ENCODE data around the gene ULK3.

ULK3 gene

DNA sequence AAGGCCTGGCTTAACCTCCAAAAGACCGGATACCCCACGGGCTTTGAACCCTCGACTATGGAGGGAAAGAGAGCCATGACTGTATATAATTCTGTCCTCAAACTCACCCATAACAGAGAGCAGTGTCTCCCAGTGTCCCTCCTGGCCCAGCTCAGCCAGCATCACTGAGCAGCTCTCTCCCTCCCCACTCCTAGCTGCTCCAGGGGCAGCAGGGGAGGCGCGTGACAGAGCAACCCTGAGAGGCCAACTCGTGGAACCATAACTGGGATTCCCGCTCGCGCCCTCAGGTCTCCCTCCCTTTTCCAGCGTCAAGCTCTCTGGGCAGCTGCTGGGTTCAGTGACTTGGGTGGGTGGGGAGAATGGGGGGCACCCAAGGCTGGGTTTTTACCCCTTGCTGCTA is 17.1 kb downstream of the ULK3 start:
- no peak for DNase-seq
- Histone ChIP-seq H3K4me1 (peaks cover 21% of the 10 kb centered on the region), H3K4me3 (ENCODE audit: low read depth, low read length) (no peak overlapping the region), H3K36me3 (no peaks in the 10 kb centered on the region), H3K27me3 (no peaks in the 10 kb centered on the region), H3K9me3 (no peaks in the 10 kb centered on the region)
- TF ChIP-seq CTCF (IDR thresholded peaks at IDR 0.05; ENCODE audit: low read depth, low read length): no peak

DNA sequence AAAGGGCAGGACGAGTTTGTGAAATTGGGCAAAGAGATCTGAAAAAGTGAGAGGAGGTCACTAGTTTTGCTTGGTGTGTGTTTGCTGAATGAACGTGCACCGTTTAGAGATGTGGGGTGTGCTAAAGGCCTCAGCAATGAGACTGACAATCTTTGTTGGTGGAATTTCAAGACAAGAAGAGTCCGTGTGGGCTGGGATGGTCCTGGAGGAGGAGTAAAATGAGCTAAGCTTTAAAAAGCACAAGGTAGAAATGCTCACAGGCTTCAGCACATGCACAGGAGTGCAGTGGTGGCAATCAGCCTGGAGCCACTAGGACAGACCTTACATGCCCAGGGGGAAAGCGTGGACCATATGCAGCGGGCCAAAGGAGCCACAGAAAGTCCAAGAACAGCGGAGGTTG is 18.0 kb downstream of the ULK3 start:
- DNase-seq: no peak
- H3K4me3 ChIP-seq (ENCODE audit: low read depth, low read length): no peak overlapping the region

GRCh38 chr15:74823324-74823723 is 19.6 kb downstream of the ULK3 start:
- peaks cover 24% of the 10 kb centered on the region for H3K4me1 ChIP-seq
- peak; percentile 46 for DNase-seq
- H3K9me3 ChIP-seq: no peaks in the 10 kb centered on the region
- no peaks in the 10 kb centered on the region for H3K36me3 ChIP-seq
- no peak overlapping the region for H3K4me3 ChIP-seq (ENCODE audit: low read depth, low read length)
- no peak for TF ChIP-seq CTCF (IDR thresholded peaks at IDR 0.05; ENCODE audit: low read depth, low read length)
- no peaks in the 10 kb centered on the region for H3K27me3 ChIP-seq

More for the DNA sequence above, 18.0 kb downstream of the ULK3 start:
- Histone ChIP-seq H3K27me3 (no peaks in the 10 kb centered on the region), H3K36me3 (no peaks in the 10 kb centered on the region), H3K4me1 (peaks cover 24% of the 10 kb centered on the region), H3K9me3 (no peaks in the 10 kb centered on the region)
- TF ChIP-seq CTCF (IDR thresholded peaks at IDR 0.05; ENCODE audit: low read depth, low read length): no peak

DNA sequence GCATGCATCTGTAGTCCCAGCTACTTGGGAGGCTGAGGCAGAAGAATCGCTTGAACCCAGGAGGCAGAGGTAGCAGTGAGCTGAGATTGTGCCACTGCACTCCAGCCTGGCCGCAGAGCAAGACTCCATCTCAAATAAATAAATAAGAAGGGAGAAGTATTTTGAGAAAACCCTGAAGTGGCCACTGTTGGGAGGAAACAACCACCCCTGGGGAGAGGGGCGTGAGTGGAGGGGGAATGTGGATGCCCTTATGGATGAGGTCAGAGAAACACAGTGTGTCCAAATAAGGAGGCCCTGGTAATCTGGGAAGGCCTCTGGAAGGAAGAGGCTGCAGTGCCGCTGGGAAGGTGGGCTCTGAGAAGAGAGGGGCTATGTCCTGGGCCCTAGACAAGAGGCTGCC is 20.7 kb downstream of the ULK3 start:
- no peak for DNase-seq
- TF ChIP-seq CTCF (IDR thresholded peaks at IDR 0.05; ENCODE audit: low read depth, low read length): no peak
- Histone ChIP-seq H3K36me3 (no peaks in the 10 kb centered on the region), H3K4me1 (peaks cover 27% of the 10 kb centered on the region), H3K9me3 (no peaks in the 10 kb centered on the region), H3K4me3 (ENCODE audit: low read depth, low read length) (no peak overlapping the region), H3K27me3 (no peaks in the 10 kb centered on the region)

GRCh38 chr15:74821790-74822158 is 21.2 kb downstream of the ULK3 start:
- Histone ChIP-seq H3K4me1 (peaks cover 32% of the 10 kb centered on the region), H3K27me3 (no peaks in the 10 kb centered on the region), H3K9me3 (no peaks in the 10 kb centered on the region), H3K4me3 (ENCODE audit: low read depth, low read length) (no peak overlapping the region), H3K36me3 (no peaks in the 10 kb centered on the region)
- no peak for TF ChIP-seq CTCF (IDR thresholded peaks at IDR 0.05; ENCODE audit: low read depth, low read length)
- no peak for DNase-seq

DNA sequence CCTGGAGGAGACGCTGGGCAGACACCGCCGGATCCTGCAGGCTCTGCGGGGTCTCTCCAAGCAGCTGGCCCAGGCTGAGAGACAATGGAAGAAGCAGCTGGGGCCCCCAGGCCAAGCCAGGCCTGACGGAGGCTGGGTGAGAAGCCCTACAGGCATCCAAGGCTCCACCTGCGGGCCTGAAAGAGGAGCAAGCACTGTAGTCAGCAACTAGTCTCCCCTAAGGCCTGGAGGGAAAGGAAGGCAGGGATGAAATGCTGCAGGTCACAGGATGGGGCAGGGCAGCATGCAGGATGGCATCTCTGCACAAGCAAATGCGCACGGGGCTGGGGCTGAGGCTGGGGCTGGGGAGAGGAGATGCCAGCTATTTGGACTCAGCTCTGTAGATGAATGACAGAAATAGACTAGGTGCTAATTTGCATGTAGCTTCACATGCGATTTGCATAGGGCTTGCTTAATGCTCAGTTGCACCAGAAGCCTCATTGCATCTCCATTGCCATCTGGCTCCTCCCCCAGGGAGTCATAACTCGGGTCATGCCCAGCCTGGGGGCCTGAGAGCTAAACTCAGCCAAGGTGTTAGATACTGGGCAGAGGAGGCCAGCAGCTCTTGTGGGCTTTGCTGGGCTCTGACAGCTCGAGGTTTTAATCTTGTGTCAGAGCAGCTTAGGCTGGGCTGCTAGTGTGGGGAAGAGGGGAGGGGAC is 21.7 kb downstream of the ULK3 start:
- H3K4me1 ChIP-seq: peaks cover 32% of the 10 kb centered on the region
- peak; percentile 55 for DNase-seq
- H3K27me3 ChIP-seq: no peaks in the 10 kb centered on the region
- no peaks in the 10 kb centered on the region for H3K36me3 ChIP-seq
- no peak overlapping the region for H3K4me3 ChIP-seq (ENCODE audit: low read depth, low read length)
- TF ChIP-seq CTCF (IDR thresholded peaks at IDR 0.05; ENCODE audit: low read depth, low read length): no peak
- H3K9me3 ChIP-seq: no peaks in the 10 kb centered on the region
